RWPE2 (cell line): ENCODE data around the gene DNAJC13.
A peak's percentile ranks its signal among the peaks of the same experiment; 100 is the strongest.

ENCODE experiments used
- ATAC-seq: fragments of 200-7000 bp; cut with Tn5 transposase; 3 replicates; pipeline ENCODE4 v1.9.1; 2021; ENCODE audit warnings: low read depth
- DNase-seq: peaks from one replicate; pipeline ENCODE4 v3.0.0-alpha.2; 2020; ENCODE audit warnings: low spot score
- H3K27ac ChIP-seq: fragments of 450-650 bp; 2 replicates; pipeline ENCODE4 v1.5.1; 2017; ENCODE audit warnings: mild to moderate bottlenecking; ENCODE audit not compliant: poor library complexity, severe bottlenecking
- H3K27me3 ChIP-seq: fragments of 250-450 bp; sonication (Bioruptor Pico); 2 replicates; pipeline ENCODE4 v1.5.1; 2021; ENCODE audit warnings: mild to moderate bottlenecking, moderate library complexity; ENCODE audit not compliant: insufficient read depth, poor library complexity, severe bottlenecking
- H3K36me3 ChIP-seq: fragments of 250-450 bp; sonication (Bioruptor Pico); 2 replicates; pipeline ENCODE4 v1.5.1; 2020; ENCODE audit warnings: low read depth, mild to moderate bottlenecking, moderate library complexity
- H3K4me1 ChIP-seq: fragments of 250-450 bp; sonication (Bioruptor Pico); 2 replicates; pipeline ENCODE4 v1.5.1; 2021; ENCODE audit warnings: mild to moderate bottlenecking, moderate library complexity; ENCODE audit not compliant: insufficient read depth, poor library complexity, severe bottlenecking
- H3K4me3 ChIP-seq: fragments of 250-450 bp; sonication (Bioruptor Pico); 2 replicates; pipeline ENCODE4 v1.5.1; 2021; ENCODE audit warnings: mild to moderate bottlenecking, moderate library complexity; ENCODE audit not compliant: severe bottlenecking
- H3K9me3 ChIP-seq: fragments of 250-450 bp; sonication (Bioruptor Pico); 2 replicates; pipeline ENCODE4 v1.5.1; 2021; ENCODE audit warnings: mild to moderate bottlenecking, moderate library complexity; ENCODE audit not compliant: severe bottlenecking
- CTCF ChIP-seq: fragments of 450-650 bp; IDR thresholded peaks from one replicate; pipeline ENCODE4 v1.5.1; 2017; ENCODE audit warnings: mild to moderate bottlenecking, moderate library complexity; ENCODE audit not compliant: poor library complexity, severe bottlenecking

DNAJC13 gene

GRCh38 chr3:132433121-132433520 lies 15.8 kb downstream of the DNAJC13 start:
- no peak overlapping the region for H3K4me3 ChIP-seq
- peaks cover 14% of the 10 kb centered on the region for H3K4me1 ChIP-seq
- H3K9me3 ChIP-seq: no peaks in the 10 kb centered on the region
- no peaks in the 10 kb centered on the region for H3K27me3 ChIP-seq
- peak overlapping the region; percentile 35 for H3K27ac ChIP-seq
- peaks cover 29% of the 10 kb centered on the region for H3K36me3 ChIP-seq
- ATAC-seq (no peak), DNase-seq (no peak)
- no peak for TF ChIP-seq CTCF

- TF ChIP-seq CTCF: no peak
- DNase-seq (no peak), ATAC-seq (no peak)
- no peak overlapping the region for H3K27ac ChIP-seq
- H3K27me3 ChIP-seq: no peaks in the 10 kb centered on the region
- no peaks in the 10 kb centered on the region for H3K9me3 ChIP-seq
- H3K4me3 ChIP-seq: no peak overlapping the region
- peaks cover 39% of the 10 kb centered on the region for H3K36me3 ChIP-seq
- H3K4me1 ChIP-seq: peaks cover 14% of the 10 kb centered on the region
Measured at GRCh38 chr3:132435224-132435910, 18.1 kb downstream of the DNAJC13 start.

- Histone ChIP-seq H3K36me3 (peaks cover 40% of the 10 kb centered on the region), H3K4me1 (peaks cover 14% of the 10 kb centered on the region), H3K9me3 (no peaks in the 10 kb centered on the region), H3K4me3 (no peak overlapping the region), H3K27me3 (no peaks in the 10 kb centered on the region), H3K27ac (no peak overlapping the region)
- TF ChIP-seq CTCF: no peak
- DNase-seq (no peak), ATAC-seq (no peak)
Measured at GRCh38 chr3:132435911-132436425, 18.7 kb downstream of the DNAJC13 start.

DNA sequence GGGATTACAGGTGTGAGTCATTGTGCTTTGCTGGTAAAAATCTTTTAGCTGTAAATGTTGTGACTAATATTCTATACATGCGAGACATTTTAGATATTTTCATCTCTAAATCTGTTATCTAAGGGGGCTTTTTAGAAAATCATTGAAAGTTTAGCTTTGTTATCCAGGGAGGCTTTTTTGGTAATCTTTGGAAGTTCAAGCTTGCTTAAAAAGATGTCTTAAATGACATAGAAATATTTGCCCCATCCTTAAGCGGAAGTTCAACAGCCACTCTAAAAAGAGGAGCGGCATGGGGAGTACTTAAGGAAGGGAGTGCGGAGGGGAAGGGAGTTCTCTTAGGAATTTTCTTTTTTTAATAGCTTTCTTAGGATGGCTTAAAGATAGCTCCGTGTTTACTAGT lies 26.1 kb downstream of the DNAJC13 start:
- no peak for TF ChIP-seq CTCF
- ATAC-seq (no peak), DNase-seq (no peak)
- Histone ChIP-seq H3K27me3 (no peaks in the 10 kb centered on the region), H3K4me3 (no peak overlapping the region), H3K27ac (no peak overlapping the region), H3K9me3 (no peaks in the 10 kb centered on the region), H3K36me3 (peaks cover 31% of the 10 kb centered on the region), H3K4me1 (peaks cover 24% of the 10 kb centered on the region)

GRCh38 chr3:132444383-132444782 lies 27.1 kb downstream of the DNAJC13 start:
- Histone ChIP-seq H3K9me3 (no peaks in the 10 kb centered on the region), H3K27ac (peak overlapping the region; percentile 61), H3K36me3 (peaks cover 32% of the 10 kb centered on the region), H3K4me3 (no peak overlapping the region), H3K27me3 (no peaks in the 10 kb centered on the region), H3K4me1 (peaks cover 24% of the 10 kb centered on the region)
- no peak for ATAC-seq
- DNase-seq: no peak
- TF ChIP-seq CTCF: no peak
